Measurements from ENCODE around the gene COL4A3. TPM values are rescaled to one million over a fixed set of nuclear protein-coding genes. Genes with fewer than 3 reads are reported as not detected.
"Not testable (repeated sequence)": the region's sequence is repeated elsewhere in the genome, so short reads cannot be mapped to it uniquely, and the experiment has no call there.

COL4A3 gene
- total RNA-seq, 1 donor, result 2.4 TPM

DNA sequence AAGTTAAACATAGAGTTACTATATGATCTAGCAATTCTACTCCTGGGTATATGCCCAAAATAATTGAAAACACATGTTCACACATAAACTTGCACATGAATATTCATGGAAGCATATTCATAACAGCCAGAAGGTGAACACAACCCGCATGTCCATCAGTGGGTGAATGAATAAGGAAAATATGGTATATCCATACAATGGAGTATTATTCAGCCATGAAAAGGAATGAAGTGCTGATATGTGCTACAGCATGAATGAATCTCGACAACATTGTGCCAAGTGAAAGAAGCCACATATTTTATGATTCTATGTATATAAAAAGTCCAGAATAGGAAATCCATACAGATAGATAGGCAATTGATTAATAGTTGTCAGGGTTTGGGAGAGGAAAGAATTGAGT is 16.3 kb upstream of the COL4A3 start:
- Histone ChIP-seq H3K4me1 (ENCODE audit: insufficient read depth, low read length) (no peaks in the 10 kb centered on the region), H3K9me3 (ENCODE audit: low read depth, low read length) (peaks cover 5% of the 10 kb centered on the region), H3K27me3 (ENCODE audit: insufficient read depth, low read length) (no peaks in the 10 kb centered on the region), H3K4me3 (ENCODE audit: low read length) (no peak overlapping the region)

DNA sequence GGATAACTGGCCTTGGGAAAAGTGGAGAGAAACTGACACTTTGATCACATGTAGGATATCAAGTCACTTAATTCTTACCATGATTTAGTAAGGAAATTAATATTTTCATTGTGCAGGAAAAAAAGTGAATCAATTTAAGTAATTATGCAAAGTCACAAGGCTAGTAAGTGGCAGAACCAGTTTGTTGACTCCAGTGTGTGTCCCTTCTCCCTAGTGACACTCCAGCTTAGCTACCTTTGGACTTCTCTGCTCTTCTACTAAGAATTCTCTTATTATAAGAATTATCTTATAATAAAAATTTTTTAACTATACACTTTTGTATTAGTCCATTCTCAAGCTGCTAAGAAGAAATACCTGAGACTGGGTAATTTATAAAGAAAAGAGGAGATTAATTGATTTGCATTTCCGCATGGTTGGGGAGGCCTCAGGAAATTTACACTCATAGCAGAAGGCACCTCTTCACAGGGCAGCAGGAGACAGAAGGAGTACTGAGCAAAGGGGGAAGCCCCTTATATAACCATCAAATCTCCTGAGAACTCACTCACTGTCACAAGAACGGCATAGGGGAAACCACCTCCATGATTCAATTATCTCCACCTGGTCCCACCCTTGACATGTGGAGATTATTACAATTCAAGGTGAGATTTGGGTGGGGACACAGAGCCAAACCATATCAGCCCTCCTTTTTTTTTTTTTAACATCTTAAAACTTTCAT is 14.0 kb upstream of the COL4A3 start:
- Histone ChIP-seq H3K4me3 (ENCODE audit: low read length) (no peak overlapping the region), H3K27me3 (ENCODE audit: insufficient read depth, low read length) (no peaks in the 10 kb centered on the region), H3K9me3 (ENCODE audit: low read depth, low read length) (peaks cover 5% of the 10 kb centered on the region), H3K4me1 (ENCODE audit: insufficient read depth, low read length) (no peaks in the 10 kb centered on the region)

DNA sequence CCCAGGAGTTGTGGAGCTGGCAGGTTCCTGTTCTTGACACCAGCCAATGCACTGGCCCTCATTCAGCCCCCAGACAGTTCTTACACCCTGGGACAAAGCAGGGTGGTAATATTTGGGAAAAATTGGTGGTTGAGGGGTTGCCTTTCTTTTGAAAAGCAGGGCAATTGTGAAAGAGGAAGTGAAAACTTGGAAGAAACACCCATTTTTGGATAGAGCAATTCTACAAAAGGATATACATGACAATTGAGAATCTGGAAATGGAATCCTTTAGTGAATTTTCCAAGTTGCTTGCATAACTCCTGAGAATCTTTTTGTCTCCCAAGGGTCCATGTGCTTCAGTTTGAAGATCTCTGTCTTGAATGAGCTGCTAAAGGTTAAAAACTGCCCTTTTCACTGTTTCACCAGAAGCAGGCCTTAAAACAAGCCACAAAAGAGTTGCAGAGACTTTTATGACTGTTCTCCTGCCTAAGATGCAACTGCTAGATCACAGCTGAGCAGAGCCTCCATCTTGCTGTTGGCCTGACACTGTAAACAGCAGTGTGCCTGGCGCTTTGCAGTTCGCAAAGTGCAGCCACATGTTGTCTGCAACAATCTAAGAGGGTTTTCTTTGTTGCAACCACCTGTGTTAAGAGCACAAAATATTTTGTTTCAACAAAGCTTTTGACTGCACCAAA is 12.2 kb upstream of the COL4A3 start:
- H3K9me3 ChIP-seq (ENCODE audit: low read depth, low read length), result peaks cover 5% of the 10 kb centered on the region
- no peaks in the 10 kb centered on the region for H3K27me3 ChIP-seq (ENCODE audit: insufficient read depth, low read length)
- H3K4me3 ChIP-seq (ENCODE audit: low read length), result no peak overlapping the region
- H3K4me1 ChIP-seq (ENCODE audit: insufficient read depth, low read length), result no peaks in the 10 kb centered on the region

GRCh38 chr2:227153307-227153706 is 11.1 kb upstream of the COL4A3 start:
- Histone ChIP-seq H3K4me1 (ENCODE audit: insufficient read depth, low read length) (no peaks in the 10 kb centered on the region), H3K4me3 (ENCODE audit: low read length) (no peak overlapping the region), H3K9me3 (ENCODE audit: low read depth, low read length) (peaks cover under 1% of the 10 kb centered on the region), H3K27me3 (ENCODE audit: insufficient read depth, low read length) (no peaks in the 10 kb centered on the region)

GRCh38 chr2:227153758-227154486 is 10.5 kb upstream of the COL4A3 start:
- Histone ChIP-seq H3K4me1 (ENCODE audit: insufficient read depth, low read length) (no peaks in the 10 kb centered on the region), H3K9me3 (ENCODE audit: low read depth, low read length) (no peaks in the 10 kb centered on the region), H3K4me3 (ENCODE audit: low read length) (no peak overlapping the region), H3K27me3 (ENCODE audit: insufficient read depth, low read length) (no peaks in the 10 kb centered on the region)

- no peaks in the 10 kb centered on the region for H3K9me3 ChIP-seq (ENCODE audit: low read depth, low read length)
- no peaks in the 10 kb centered on the region for H3K4me1 ChIP-seq (ENCODE audit: insufficient read depth, low read length)
- H3K27me3 ChIP-seq (ENCODE audit: insufficient read depth, low read length), result peaks cover 6% of the 10 kb centered on the region
- H3K4me3 ChIP-seq (ENCODE audit: low read length), result no peak overlapping the region
Observed at GRCh38 chr2:227154986-227155774, 9.2 kb upstream of the COL4A3 start.

- peaks cover 38% of the 10 kb centered on the region for H3K27me3 ChIP-seq (ENCODE audit: insufficient read depth, low read length)
- peaks cover 4% of the 10 kb centered on the region for H3K4me1 ChIP-seq (ENCODE audit: insufficient read depth, low read length)
- H3K9me3 ChIP-seq (ENCODE audit: low read depth, low read length), result no peaks in the 10 kb centered on the region
- no peak overlapping the region for H3K4me3 ChIP-seq (ENCODE audit: low read length)
Observed at GRCh38 chr2:227160164-227160563, 4.3 kb upstream of the COL4A3 start.

DNA sequence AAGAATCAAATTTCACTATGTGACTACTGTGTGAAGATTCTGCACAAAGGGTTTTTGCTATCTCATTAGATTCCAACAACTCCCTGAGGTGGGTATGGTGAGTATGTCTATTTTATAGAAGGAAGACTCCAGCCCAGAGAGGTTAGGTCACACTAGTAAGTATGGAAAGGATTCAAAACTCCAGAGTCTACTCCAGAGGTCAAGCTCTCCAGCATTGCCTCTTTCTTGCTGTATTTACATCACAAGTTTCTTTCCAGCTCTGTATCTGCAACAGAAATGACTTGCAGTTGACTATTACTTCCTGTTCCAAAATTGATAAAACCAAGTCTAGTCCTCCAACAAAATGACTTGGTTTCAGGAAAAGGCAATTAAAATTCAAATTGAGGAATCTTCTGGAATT is 2.5 kb upstream of the COL4A3 start:
- Histone ChIP-seq H3K4me3 (ENCODE audit: low read length) (no peak overlapping the region), H3K4me1 (ENCODE audit: insufficient read depth, low read length) (peaks cover 4% of the 10 kb centered on the region), H3K9me3 (ENCODE audit: low read depth, low read length) (no peaks in the 10 kb centered on the region), H3K27me3 (ENCODE audit: insufficient read depth, low read length) (peaks cover 56% of the 10 kb centered on the region)

- H3K27me3 ChIP-seq (ENCODE audit: insufficient read depth, low read length), result peaks cover 68% of the 10 kb centered on the region
- peaks cover 4% of the 10 kb centered on the region for H3K4me1 ChIP-seq (ENCODE audit: insufficient read depth, low read length)
- H3K9me3 ChIP-seq (ENCODE audit: low read depth, low read length), result no peaks in the 10 kb centered on the region
- H3K4me3 ChIP-seq (ENCODE audit: low read length), result no peak overlapping the region
Observed at GRCh38 chr2:227163485-227163997, 883 bp upstream of the COL4A3 start.

- Histone ChIP-seq H3K27me3 (ENCODE audit: insufficient read depth, low read length) (peaks cover 63% of the 10 kb centered on the region), H3K4me1 (ENCODE audit: insufficient read depth, low read length) (peaks cover 4% of the 10 kb centered on the region), H3K4me3 (ENCODE audit: low read length) (peak overlapping the region; percentile 3)
Observed at GRCh38 chr2:227164763-227165291, 403 bp downstream of the COL4A3 start.

DNA sequence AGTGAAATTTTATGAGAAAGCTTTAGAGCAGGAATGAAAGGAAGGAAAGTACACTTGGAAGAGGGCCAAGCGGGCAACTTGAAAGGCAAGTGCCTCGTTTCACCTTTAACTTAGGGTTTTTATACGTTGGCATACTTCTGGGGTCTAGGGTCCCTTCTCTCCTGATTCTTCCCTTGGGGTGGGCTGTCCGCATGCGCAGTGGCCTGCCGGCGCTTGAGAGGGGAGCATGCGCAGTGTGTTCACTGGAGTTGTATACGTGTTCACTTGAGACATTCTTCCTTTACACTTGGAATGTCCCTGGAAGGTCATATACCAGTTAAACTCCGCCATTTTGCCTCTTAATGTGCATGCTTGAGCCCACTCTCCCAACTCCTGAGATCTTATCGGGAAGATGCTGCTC is 7.4 kb downstream of the COL4A3 start:
- H3K4me3 ChIP-seq (ENCODE audit: low read length); H3K4me1 ChIP-seq (ENCODE audit: insufficient read depth, low read length); H3K9me3 ChIP-seq (ENCODE audit: low read depth, low read length): not testable (repeated sequence)
- H3K27me3 ChIP-seq (ENCODE audit: insufficient read depth, low read length), result peaks cover 13% of the 10 kb centered on the region

More at GRCh38 chr2:227164763-227165291, 403 bp downstream of the COL4A3 start:
- H3K9me3 ChIP-seq (ENCODE audit: low read depth, low read length), result no peaks in the 10 kb centered on the region

- H3K9me3 ChIP-seq (ENCODE audit: low read depth, low read length), result no peaks in the 10 kb centered on the region
- H3K27me3 ChIP-seq (ENCODE audit: insufficient read depth, low read length), result no peaks in the 10 kb centered on the region
- H3K4me3 ChIP-seq (ENCODE audit: low read length), result no peak overlapping the region
- H3K4me1 ChIP-seq (ENCODE audit: insufficient read depth, low read length), result no peaks in the 10 kb centered on the region
Observed at GRCh38 chr2:227177592-227178336, 13.3 kb downstream of the COL4A3 start.

DNA sequence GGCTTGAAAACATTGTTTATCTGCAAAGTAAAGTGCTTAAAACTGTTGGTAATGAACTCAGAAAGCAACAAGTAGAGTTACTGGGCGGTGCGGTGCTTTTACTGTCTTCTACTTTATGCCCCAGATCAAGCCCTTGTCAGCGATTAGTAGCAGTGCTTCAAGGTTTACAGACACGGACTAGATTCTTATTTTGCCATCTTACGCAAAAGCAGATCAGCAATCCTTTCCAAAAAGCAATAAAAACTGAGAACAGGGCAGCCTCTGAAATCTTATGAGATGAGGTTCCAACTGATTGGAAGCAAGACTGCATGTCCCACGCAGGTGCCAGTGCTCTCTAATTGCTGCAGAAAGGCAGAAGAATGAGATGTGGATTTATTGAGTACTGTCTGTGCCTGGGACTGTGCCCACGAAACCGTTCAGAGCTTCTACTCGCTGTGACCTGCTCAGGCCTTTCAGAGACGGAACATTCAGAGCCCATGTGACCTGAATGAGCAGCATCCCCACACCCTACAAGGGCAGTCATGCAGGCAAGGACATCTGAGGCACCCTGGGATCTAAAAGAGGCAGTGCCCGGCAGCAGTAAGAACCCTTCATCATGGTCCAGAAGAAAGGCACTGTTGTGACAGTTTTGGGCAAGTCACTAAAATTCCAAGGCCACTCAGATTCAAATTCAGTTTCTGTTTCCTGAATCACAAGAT is 15.7 kb downstream of the COL4A3 start:
- Histone ChIP-seq H3K4me1 (ENCODE audit: insufficient read depth, low read length) (no peaks in the 10 kb centered on the region), H3K4me3 (ENCODE audit: low read length) (no peak overlapping the region), H3K9me3 (ENCODE audit: low read depth, low read length) (no peaks in the 10 kb centered on the region), H3K27me3 (ENCODE audit: insufficient read depth, low read length) (no peaks in the 10 kb centered on the region)
